ENCODE data around the gene COL15A1.

GRCh38 chr9:98930792-98931191 lies 12.9 kb upstream of the COL15A1 start:
- TF ChIP-seq ZNF121 (CRISPR knock-in tag; IDR thresholded peaks at IDR 0.05): no peak
- no peak for TF ChIP-seq CTCF (IDR thresholded peaks at IDR 0.05)
- no peak for TF ChIP-seq ZNF263 (CRISPR knock-in tag; IDR thresholded peaks at IDR 0.05; ENCODE audit: low read depth)
- no peak for TF ChIP-seq ZNF138 (CRISPR knock-in tag; conservative IDR thresholded peaks at IDR 0.05)
- no peak for TF ChIP-seq USF1 (CRISPR knock-in tag; IDR thresholded peaks at IDR 0.05)
- no peak for TF ChIP-seq MAX (CRISPR knock-in tag; IDR thresholded peaks at IDR 0.05)

Measured in WTC11 (cell line).